ENCODE measurements around the gene HBS1L.

Gene HBS1L

DNA sequence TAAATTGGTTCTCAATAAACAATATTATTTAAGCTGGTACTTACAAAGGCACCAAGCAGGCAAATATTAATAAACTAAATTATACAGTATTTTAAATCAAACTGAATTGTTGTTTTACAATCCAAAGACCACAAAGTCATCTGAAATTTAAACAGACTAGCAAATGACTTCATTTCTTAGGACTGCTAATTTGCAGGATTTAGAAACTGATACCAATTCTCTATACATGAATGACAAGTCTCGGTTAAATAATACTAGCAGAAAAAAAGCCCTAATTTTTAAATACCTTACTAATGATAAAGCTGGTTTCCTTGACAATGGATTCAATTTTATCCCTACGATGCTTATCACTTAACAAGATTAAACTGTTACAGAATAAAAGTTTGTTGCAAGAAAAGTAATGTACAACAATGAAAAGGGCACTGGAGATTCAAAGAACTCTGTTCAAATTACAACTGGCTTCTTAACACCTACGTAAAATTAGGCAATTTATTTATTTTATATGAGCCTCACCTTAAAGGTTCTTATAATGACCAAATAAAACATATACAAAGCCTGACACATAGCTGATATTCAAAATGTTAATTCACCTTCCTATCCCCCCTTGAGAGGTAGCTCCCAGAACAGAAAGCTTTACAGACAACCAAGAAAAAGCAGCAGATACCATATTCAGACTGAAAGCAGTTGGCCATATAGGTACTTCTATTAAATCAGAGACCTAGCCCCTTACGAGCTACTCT, 33.1 kb downstream of the HBS1L start:
- no peak overlapping the region for H3K27ac ChIP-seq (ENCODE audit: low read depth, low read length)
- H3K36me3 ChIP-seq (ENCODE audit: low read length): no peaks in the 10 kb centered on the region; the same call in 1 of the 2 replicates
- no peak overlapping the region for H2AFZ ChIP-seq (ENCODE audit: low read depth, low read length, severe bottlenecking)
- no peaks in the 10 kb centered on the region; the same call in 1 of the 2 replicates for H3F3A ChIP-seq (ENCODE audit: insufficient read depth)
- H3K9ac ChIP-seq (ENCODE audit: low read length): no peak overlapping the region
- H3K9me3 ChIP-seq (ENCODE audit: insufficient read depth, low read length): no peaks in the 10 kb centered on the region
- H3K27me3 ChIP-seq (ENCODE audit: low read length): no peaks in the 10 kb centered on the region
- peaks cover 4% of the 10 kb centered on the region; the same call in 1 of the 2 replicates for H4K20me1 ChIP-seq (ENCODE audit: low read depth, low read length)
- peaks cover 16% of the 10 kb centered on the region for H3K79me2 ChIP-seq (ENCODE audit: insufficient read depth, low read length)
- no peak for TF ChIP-seq EZH2phosphoT487 (conservative IDR thresholded peaks at IDR 0.05; ENCODE audit: low read length)
- no peak for TF ChIP-seq CTCF (IDR thresholded peaks at IDR 0.05; ENCODE audit: insufficient read depth, low read length, poor library complexity, severe bottlenecking)
- H3K4me3 ChIP-seq (ENCODE audit: insufficient read depth, low read length, poor library complexity, severe bottlenecking): no peak overlapping the region
- no peaks in the 10 kb centered on the region for H3K9me2 ChIP-seq (replicated peaks; ENCODE audit: insufficient read depth, low read length)
- no peak overlapping the region for H3K4me2 ChIP-seq (ENCODE audit: low read depth, low read length, poor library complexity, severe bottlenecking)

DNA sequence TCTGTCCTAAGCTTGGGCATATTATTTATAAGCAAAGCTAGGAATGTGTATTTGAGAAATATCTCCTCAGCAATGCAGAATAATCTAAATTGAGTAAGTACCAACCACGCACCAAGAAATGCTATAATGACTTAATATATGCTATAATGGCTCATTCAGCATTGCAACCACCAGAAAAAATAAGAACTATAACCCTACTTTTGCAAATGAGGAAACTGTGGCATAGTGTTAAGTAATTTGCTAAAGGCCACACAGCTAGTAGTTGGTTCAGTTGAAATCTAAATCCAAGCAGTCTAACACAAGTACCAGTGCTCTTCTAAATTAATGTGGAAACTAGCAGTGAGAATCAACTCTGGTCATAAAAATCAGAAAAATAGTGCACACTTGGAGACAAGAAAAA, 35.7 kb downstream of the HBS1L start:
- no peak overlapping the region for H2AFZ ChIP-seq (ENCODE audit: low read depth, low read length, severe bottlenecking)
- H3K9ac ChIP-seq (ENCODE audit: low read length): no peak overlapping the region
- no peak overlapping the region for H3K27ac ChIP-seq (ENCODE audit: low read depth, low read length)
- H3K9me2 ChIP-seq (replicated peaks; ENCODE audit: insufficient read depth, low read length): no peaks in the 10 kb centered on the region
- TF ChIP-seq CTCF (IDR thresholded peaks at IDR 0.05; ENCODE audit: insufficient read depth, low read length, poor library complexity, severe bottlenecking): no peak
- no peak for TF ChIP-seq EZH2phosphoT487 (conservative IDR thresholded peaks at IDR 0.05; ENCODE audit: low read length)
- no peaks in the 10 kb centered on the region; the same call in 1 of the 2 replicates for H3K36me3 ChIP-seq (ENCODE audit: low read length)
- H3K27me3 ChIP-seq (ENCODE audit: low read length): no peaks in the 10 kb centered on the region
- no peaks in the 10 kb centered on the region for H3F3A ChIP-seq (ENCODE audit: insufficient read depth)
- peaks cover 6% of the 10 kb centered on the region; the same call in 1 of the 2 replicates for H3K79me2 ChIP-seq (ENCODE audit: insufficient read depth, low read length)
- H3K4me3 ChIP-seq (ENCODE audit: insufficient read depth, low read length, poor library complexity, severe bottlenecking): no peak overlapping the region
- no peaks in the 10 kb centered on the region for H3K9me3 ChIP-seq (ENCODE audit: insufficient read depth, low read length)
- no peak overlapping the region for H3K4me2 ChIP-seq (ENCODE audit: low read depth, low read length, poor library complexity, severe bottlenecking)
- no peaks in the 10 kb centered on the region for H4K20me1 ChIP-seq (ENCODE audit: low read depth, low read length)

DNA sequence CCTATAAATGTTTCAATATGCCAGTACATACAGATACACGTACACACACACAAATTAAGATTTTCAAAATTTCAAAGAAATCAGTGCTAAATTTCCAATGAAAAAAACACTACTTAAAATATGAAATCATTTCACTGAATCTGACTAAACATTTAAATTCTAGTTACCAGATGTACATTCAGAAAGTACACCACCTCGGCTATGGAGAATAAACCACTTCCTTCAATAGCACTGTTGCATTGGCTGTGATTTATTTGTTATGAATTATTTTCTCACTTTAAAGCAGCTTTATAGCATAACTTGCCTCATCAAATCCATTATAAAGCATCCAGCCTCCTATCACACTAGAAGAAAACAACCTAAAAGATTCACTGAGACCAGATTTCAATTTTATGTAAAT, 36.6 kb downstream of the HBS1L start:
- no peak overlapping the region for H3K4me2 ChIP-seq (ENCODE audit: low read depth, low read length, poor library complexity, severe bottlenecking)
- 0 out of 2 replicates have a peak, but pooled peaks cover 6% of the 10 kb centered on the region for H3K79me2 ChIP-seq (ENCODE audit: insufficient read depth, low read length)
- H3K27me3 ChIP-seq (ENCODE audit: low read length): no peaks in the 10 kb centered on the region
- H3F3A ChIP-seq (ENCODE audit: insufficient read depth): 0 out of 2 replicates have a peak, but pooled peaks cover 6% of the 10 kb centered on the region
- H2AFZ ChIP-seq (ENCODE audit: low read depth, low read length, severe bottlenecking): no peak overlapping the region
- H4K20me1 ChIP-seq (ENCODE audit: low read depth, low read length): 0 out of 2 replicates have a peak, but pooled peaks cover 2% of the 10 kb centered on the region
- H3K27ac ChIP-seq (ENCODE audit: low read depth, low read length): no peak overlapping the region
- no peak for TF ChIP-seq CTCF (IDR thresholded peaks at IDR 0.05; ENCODE audit: insufficient read depth, low read length, poor library complexity, severe bottlenecking)
- TF ChIP-seq EZH2phosphoT487 (conservative IDR thresholded peaks at IDR 0.05; ENCODE audit: low read length): no peak
- no peaks in the 10 kb centered on the region for H3K9me2 ChIP-seq (replicated peaks; ENCODE audit: insufficient read depth, low read length)
- H3K9me3 ChIP-seq (ENCODE audit: insufficient read depth, low read length): no peaks in the 10 kb centered on the region
- no peaks in the 10 kb centered on the region; the same call in 1 of the 2 replicates for H3K36me3 ChIP-seq (ENCODE audit: low read length)
- no peak overlapping the region for H3K9ac ChIP-seq (ENCODE audit: low read length)
- H3K4me3 ChIP-seq (ENCODE audit: insufficient read depth, low read length, poor library complexity, severe bottlenecking): no peak overlapping the region

Measured in SU-DHL-6 (cell line).